ENCODE data around the gene ELP2. TPM values are rescaled to one million over a fixed set of nuclear protein-coding genes. Genes with fewer than 3 reads are reported as not detected.
"Not testable (repeated sequence)": the region's sequence is repeated elsewhere in the genome, so short reads cannot be mapped to it uniquely, and the experiment has no call there.

The ELP2 gene
- polyA plus RNA-seq (2012; ENCODE audit: insufficient read depth, insufficient read length, low read depth), result 35.9 TPM

DNA sequence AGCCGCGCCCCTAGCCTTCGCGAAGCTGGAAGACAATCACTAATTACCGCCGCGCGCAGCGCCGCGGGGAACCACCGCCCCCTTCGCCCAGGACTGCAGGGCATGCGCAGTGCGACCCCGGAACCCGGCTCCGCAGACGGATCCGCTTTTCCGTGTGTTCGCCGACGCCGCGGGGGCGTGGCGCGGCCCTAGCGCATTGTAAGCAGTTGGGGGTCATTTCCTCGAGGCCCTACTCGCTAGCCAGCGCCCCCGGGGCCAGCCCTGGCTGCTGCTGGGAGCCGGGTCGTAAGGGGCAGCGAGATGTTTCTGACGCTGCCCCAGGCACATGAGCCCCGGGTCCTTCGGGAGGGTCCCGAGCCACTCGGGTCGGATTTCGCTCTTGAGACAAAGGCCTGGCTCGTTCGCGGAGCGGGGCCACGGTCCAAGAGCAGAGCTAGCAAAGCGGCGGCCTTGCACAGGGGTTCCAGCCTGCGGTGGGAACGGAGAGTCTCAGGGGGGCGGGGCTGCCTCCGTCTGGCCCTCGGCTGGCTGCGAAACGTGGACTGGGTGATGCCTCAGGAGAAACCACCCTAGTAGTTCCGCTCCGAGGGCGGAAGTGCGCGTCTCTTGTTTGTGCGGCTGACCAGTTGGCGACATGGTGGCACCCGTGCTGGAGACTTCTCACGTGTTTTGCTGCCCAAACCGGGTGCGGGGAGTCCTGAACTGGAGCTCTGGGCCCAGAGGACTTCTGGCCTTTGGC, at the start of gene ELP2, which contains the start of gene SLC39A6:
TSS of gene ELP2 (plus strand) at position 600 of the 739 bp plus-strand sequence. CDS start at position 635, 35 bp downstream.
TSS of gene SLC39A6 (minus strand) at position 41 of the 739 bp plus-strand sequence. CDS start 2,333 bp downstream, outside the sequence.
- peak; percentile 90 for DNase-seq
- Histone ChIP-seq H3K36me3 (peaks cover 3% of the 10 kb centered on the region; the same call in 1 of the 2 replicates), H3K4me3 (ENCODE audit: low read depth, low read length) (peak within 1 kb of the TSS; percentile 88), H3K4me1 (no peaks in the 10 kb centered on the region), H3K9me3 (no peaks in the 10 kb centered on the region), H3K27me3 (no peaks in the 10 kb centered on the region)
- TF ChIP-seq CTCF (IDR thresholded peaks at IDR 0.05; ENCODE audit: low read depth, low read length), result no peak

GRCh38 chr18:36081118-36081517, 48.6 kb upstream of the ELP2 start:
- not testable (repeated sequence) for DNase-seq; H3K4me3 ChIP-seq (ENCODE audit: low read depth, low read length); H3K36me3 ChIP-seq; H3K27me3 ChIP-seq; H3K9me3 ChIP-seq; H3K4me1 ChIP-seq

- no peak overlapping the region for H3K4me3 ChIP-seq (ENCODE audit: low read depth, low read length)
- no peak for TF ChIP-seq CTCF (IDR thresholded peaks at IDR 0.05; ENCODE audit: low read depth, low read length)
- DNase-seq, result no peak
- H3K9me3 ChIP-seq, result no peaks in the 10 kb centered on the region
- no peaks in the 10 kb centered on the region for H3K4me1 ChIP-seq
- no peaks in the 10 kb centered on the region for H3K36me3 ChIP-seq
- H3K27me3 ChIP-seq, result no peaks in the 10 kb centered on the region
These were observed 46.0 kb upstream of the ELP2 start for GRCh38 chr18:36083729-36084128.

GRCh38 chr18:36085195-36085594, 44.5 kb upstream of the ELP2 start:
- Histone ChIP-seq H3K9me3 (no peaks in the 10 kb centered on the region), H3K4me3 (ENCODE audit: low read depth, low read length) (no peak overlapping the region), H3K36me3 (no peaks in the 10 kb centered on the region), H3K27me3 (no peaks in the 10 kb centered on the region), H3K4me1 (no peaks in the 10 kb centered on the region)
- no peak for TF ChIP-seq CTCF (IDR thresholded peaks at IDR 0.05; ENCODE audit: low read depth, low read length)
- no peak for DNase-seq

DNA sequence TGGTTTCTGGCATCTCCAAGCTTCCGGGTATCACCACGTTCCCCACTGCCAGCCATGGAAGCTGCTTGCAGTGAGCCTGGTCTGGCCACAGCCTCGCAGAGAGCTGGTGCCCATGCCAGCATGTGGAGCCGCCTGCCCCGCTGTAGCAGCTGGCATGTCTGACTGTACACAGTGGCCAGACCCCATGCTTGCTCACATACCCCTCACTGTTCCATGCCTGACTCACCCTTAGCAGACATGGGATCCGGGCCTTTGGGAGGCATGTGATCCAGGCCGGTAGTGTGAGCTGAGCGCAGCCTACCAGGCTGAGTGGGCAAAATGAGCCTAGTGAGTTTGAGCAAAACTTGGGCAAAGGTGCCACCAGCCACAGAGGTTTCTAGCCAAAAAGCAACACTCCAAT, 43.5 kb upstream of the ELP2 start:
- no peak for TF ChIP-seq CTCF (IDR thresholded peaks at IDR 0.05; ENCODE audit: low read depth, low read length)
- Histone ChIP-seq H3K27me3 (no peaks in the 10 kb centered on the region), H3K9me3 (no peaks in the 10 kb centered on the region)

DNA sequence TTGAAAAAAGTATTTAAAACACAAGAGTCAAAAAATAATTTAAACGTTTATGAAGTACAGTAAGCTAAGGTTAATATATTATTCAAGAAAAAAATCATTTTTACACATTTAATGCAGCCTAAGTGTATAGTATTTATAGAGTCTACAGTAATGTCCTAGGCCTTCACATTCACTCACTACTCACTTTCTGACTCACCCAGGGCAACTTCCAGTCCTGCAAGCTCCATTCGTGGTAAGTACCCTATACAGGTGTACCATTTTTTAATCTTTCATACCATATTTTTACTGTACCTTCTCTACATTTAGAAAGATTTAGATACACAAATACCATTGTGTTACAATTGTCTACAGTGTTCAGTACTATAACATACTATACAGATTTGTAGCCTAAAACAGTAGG, 41.4 kb upstream of the ELP2 start:
- no peak for TF ChIP-seq CTCF (IDR thresholded peaks at IDR 0.05; ENCODE audit: low read depth, low read length)

More for the DNA sequence above, 43.5 kb upstream of the ELP2 start:
- Histone ChIP-seq H3K4me3 (ENCODE audit: low read depth, low read length) (no peak overlapping the region), H3K36me3 (no peaks in the 10 kb centered on the region), H3K4me1 (no peaks in the 10 kb centered on the region)
- no peak for DNase-seq

More for the DNA sequence above, 41.4 kb upstream of the ELP2 start:
- Histone ChIP-seq H3K36me3 (no peaks in the 10 kb centered on the region), H3K9me3 (no peaks in the 10 kb centered on the region), H3K4me1 (no peaks in the 10 kb centered on the region), H3K4me3 (ENCODE audit: low read depth, low read length) (no peak overlapping the region), H3K27me3 (no peaks in the 10 kb centered on the region)
- DNase-seq, result no peak

All from BE2C (cell line).